ENCODE data around the gene SLC6A9. TPM values are rescaled to one million over a fixed set of nuclear protein-coding genes. Genes with fewer than 3 reads are reported as not detected.

The SLC6A9 gene
- total RNA-seq, 1 experiment from 2014 or later, result 12.8 TPM

DNA sequence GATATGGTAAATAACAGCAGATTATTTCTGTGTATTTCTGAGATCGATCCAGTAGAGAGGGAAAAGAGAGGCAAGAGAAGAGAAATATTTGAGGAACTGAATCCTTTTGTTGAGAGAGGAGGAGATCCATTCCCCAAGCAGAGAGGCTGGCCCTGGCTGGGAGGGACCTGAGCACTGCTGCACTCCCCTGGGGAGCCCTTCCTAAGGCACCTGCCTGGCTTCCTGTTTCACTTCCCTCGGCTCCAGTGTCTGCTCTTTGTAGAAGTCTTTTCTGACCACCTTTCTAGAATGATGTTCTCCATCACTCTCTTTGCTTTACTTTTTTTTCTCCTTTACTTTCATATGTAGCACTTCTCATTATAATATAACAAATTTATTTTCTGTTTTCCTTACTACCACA is 42.3 kb upstream of the SLC6A9 start:
- no peaks in the 10 kb centered on the region for H3K36me3 ChIP-seq (ENCODE audit: control insufficient read depth in 1 of 2, insufficient read depth in 2 of 2, low read length in 2 of 2)
- RAD21 ChIA-PET (ENCODE audit: low non-redundant PET in 1 of 2, low total read pairs in 2 of 2, uncharacterized antibody in 2 of 2, unreplicated experiment in 2 of 2), result no interaction called here
- no peaks in the 10 kb centered on the region for H3K79me2 ChIP-seq (ENCODE audit: insufficient read depth, low read length)
- H3K4me2 ChIP-seq (ENCODE audit: low read length), result no peak overlapping the region
- POLR2A ChIA-PET, result interaction anchor here (0.7 kb wide), 1 partner anchor 11 kb away, joined by 3 read pairs; no protein-coding TSS in a partner anchor
- H3K9ac ChIP-seq (ENCODE audit: low read length), result no peak overlapping the region
- peaks cover 7 to 11% of the 10 kb centered on the region in 2 experiments for H3K4me1 ChIP-seq (ENCODE audit: control insufficient read depth in 1 of 2, insufficient read depth in 2 of 2, low read length in 2 of 2)
- no peak overlapping the region for H3K27ac ChIP-seq (ENCODE audit: low read depth, low read length)
- no peaks in the 10 kb centered on the region for H3K9me2 ChIP-seq (ENCODE audit: insufficient read depth)
- intact Hi-C loops (cut with micrococcal nuclease), result no loop called here
- no peaks in the 10 kb centered on the region for H3K9me3 ChIP-seq (ENCODE audit: control insufficient read depth in 1 of 2, insufficient read depth in 1 of 2, low read depth in 1 of 2, low read length in 2 of 2)
- DNase-seq (ENCODE audit: low read depth, low spot score) (no peak), ATAC-seq (no peak)
- no peak overlapping the region for H2AFZ ChIP-seq (ENCODE audit: low read depth, low read length, poor library complexity, severe bottlenecking)
- no peaks in the 10 kb centered on the region for H4K20me1 ChIP-seq (ENCODE audit: insufficient read depth)
- BruUV-seq (replicated peaks), result no TSS peak
- CTCF ChIA-PET, result no interaction called here
- TF ChIP-seq RAD21 (IDR thresholded peaks at IDR 0.05; ENCODE audit: low read depth) (no peak), ZNF274 (IDR thresholded peaks at IDR 0.05; ENCODE audit: low read depth, low read length) (no peak), YY1 (IDR thresholded peaks at IDR 0.05; ENCODE audit: extremely low read depth, insufficient replicate concordance, low read depth, low read length) (no peak), FOSL1 (IDR thresholded peaks at IDR 0.05; ENCODE audit: low read depth) (no peak), JUND (IDR thresholded peaks at IDR 0.05) (no peak), CEBPB (IDR thresholded peaks at IDR 0.05; ENCODE audit: low read depth) (no peak), ATF3 (IDR thresholded peaks at IDR 0.05) (no peak), CBX3 (IDR thresholded peaks at IDR 0.05; ENCODE audit: low read depth) (no peak), EZH2phosphoT487 (IDR thresholded peaks at IDR 0.05; ENCODE audit: borderline replicate concordance) (no peak), SIN3A (IDR thresholded peaks at IDR 0.05; ENCODE audit: low read depth) (no peak), SRF (IDR thresholded peaks at IDR 0.05; ENCODE audit: low read depth) (no peak)
- TF ChIP-seq, protein P1, sequence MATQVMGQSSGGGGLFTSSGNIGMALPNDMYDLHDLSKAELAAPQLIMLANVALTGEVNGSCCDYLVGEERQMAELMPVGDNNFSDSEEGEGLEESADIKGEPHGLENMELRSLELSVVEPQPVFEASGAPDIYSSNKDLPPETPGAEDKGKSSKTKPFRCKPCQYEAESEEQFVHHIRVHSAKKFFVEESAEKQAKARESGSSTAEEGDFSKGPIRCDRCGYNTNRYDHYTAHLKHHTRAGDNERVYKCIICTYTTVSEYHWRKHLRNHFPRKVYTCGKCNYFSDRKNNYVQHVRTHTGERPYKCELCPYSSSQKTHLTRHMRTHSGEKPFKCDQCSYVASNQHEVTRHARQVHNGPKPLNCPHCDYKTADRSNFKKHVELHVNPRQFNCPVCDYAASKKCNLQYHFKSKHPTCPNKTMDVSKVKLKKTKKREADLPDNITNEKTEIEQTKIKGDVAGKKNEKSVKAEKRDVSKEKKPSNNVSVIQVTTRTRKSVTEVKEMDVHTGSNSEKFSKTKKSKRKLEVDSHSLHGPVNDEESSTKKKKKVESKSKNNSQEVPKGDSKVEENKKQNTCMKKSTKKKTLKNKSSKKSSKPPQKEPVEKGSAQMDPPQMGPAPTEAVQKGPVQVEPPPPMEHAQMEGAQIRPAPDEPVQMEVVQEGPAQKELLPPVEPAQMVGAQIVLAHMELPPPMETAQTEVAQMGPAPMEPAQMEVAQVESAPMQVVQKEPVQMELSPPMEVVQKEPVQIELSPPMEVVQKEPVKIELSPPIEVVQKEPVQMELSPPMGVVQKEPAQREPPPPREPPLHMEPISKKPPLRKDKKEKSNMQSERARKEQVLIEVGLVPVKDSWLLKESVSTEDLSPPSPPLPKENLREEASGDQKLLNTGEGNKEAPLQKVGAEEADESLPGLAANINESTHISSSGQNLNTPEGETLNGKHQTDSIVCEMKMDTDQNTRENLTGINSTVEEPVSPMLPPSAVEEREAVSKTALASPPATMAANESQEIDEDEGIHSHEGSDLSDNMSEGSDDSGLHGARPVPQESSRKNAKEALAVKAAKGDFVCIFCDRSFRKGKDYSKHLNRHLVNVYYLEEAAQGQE (IDR thresholded peaks at IDR 0.05; ENCODE audit: low read depth), result no peak
- H3K4me3 ChIP-seq (replicated peaks in 1 of 2; ENCODE audit: low read depth in 1 of 2, low read length in 2 of 2), result no peak overlapping the region
- no peaks in the 10 kb centered on the region for H3K27me3 ChIP-seq (ENCODE audit: insufficient read depth, low read length)

Data from HCT116 (cell line).